Activated effector memory CD4-positive, alpha-beta T cell treated with anti-CD3 and anti-CD28 coated beads, Interleukin-2, amount 50 U/mL, for 16 hours (primary cell): Measurements from ENCODE around the gene CYB5B.
A peak's percentile ranks its signal among the peaks of the same experiment; 100 is the strongest.

ENCODE experiments used
- DNase-seq: peaks from one replicate; pipeline ENCODE4 v3.0.0-alpha.2; 2020

Gene CYB5B

GRCh38 chr16:69490707-69491324 lies 66.4 kb downstream of the CYB5B start:
- no peak for DNase-seq

GRCh38 chr16:69494991-69495392 lies 70.6 kb downstream of the CYB5B start:
- peak; percentile 74 for DNase-seq

- no peak for DNase-seq
Observed at GRCh38 chr16:69495821-69496220, 71.4 kb downstream of the CYB5B start.

GRCh38 chr16:69496376-69496775 lies 72.0 kb downstream of the CYB5B start:
- no peak for DNase-seq

- DNase-seq = no peak
Observed at GRCh38 chr16:69496896-69497295, 72.5 kb downstream of the CYB5B start.

- DNase-seq = no peak
Observed at GRCh38 chr16:69497876-69498596, 73.6 kb downstream of the CYB5B start.

- no peak for DNase-seq
Observed at GRCh38 chr16:69498926-69499325, 74.5 kb downstream of the CYB5B start.

GRCh38 chr16:69499541-69500230 lies 75.3 kb downstream of the CYB5B start:
- no peak for DNase-seq

GRCh38 chr16:69500496-69500895 lies 76.1 kb downstream of the CYB5B start:
- DNase-seq = no peak

- no peak for DNase-seq
Observed at GRCh38 chr16:69501956-69502745, 77.7 kb downstream of the CYB5B start.

GRCh38 chr16:69503244-69503643 lies 78.8 kb downstream of the CYB5B start:
- no peak for DNase-seq

GRCh38 chr16:69508033-69508755 lies 83.8 kb downstream of the CYB5B start:
- DNase-seq = no peak

GRCh38 chr16:69509125-69509524 lies 84.7 kb downstream of the CYB5B start:
- no peak for DNase-seq

GRCh38 chr16:69511651-69512050 lies 87.2 kb downstream of the CYB5B start:
- DNase-seq = no peak

- no peak for DNase-seq
Observed at GRCh38 chr16:69513180-69513966, 89.0 kb downstream of the CYB5B start.

GRCh38 chr16:69514356-69514755 lies 89.9 kb downstream of the CYB5B start:
- DNase-seq = no peak
